ENCODE results near the gene NDN.
"Not testable (repeated sequence)": the region's sequence is repeated elsewhere in the genome, so short reads cannot be mapped to it uniquely, and the experiment has no call there.

NDN gene, protein sequence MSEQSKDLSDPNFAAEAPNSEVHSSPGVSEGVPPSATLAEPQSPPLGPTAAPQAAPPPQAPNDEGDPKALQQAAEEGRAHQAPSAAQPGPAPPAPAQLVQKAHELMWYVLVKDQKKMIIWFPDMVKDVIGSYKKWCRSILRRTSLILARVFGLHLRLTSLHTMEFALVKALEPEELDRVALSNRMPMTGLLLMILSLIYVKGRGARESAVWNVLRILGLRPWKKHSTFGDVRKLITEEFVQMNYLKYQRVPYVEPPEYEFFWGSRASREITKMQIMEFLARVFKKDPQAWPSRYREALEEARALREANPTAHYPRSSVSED

DNA sequence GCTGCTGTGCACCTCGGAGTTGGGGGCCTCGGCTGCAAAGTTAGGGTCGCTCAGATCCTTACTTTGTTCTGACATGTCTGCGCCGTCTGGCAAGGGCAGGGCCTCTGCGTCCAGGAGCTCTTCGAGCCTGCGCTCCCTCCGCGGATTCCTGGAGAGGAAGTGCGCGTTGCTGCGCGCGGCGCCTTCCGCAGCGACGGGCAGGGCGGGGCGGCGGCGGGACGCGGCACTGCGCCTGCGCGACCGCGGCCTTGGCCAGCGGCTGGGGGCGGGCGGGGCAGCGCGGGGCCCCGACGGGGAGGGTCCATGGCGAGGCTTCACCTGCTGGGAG, at the start of gene NDN:
Gene NDN, minus strand, starts transcription at position 163 of the 328 bp plus-strand sequence. Its CDS starts 88 bp downstream, at position 75.
- no peak within 1 kb of the TSS for H3K27ac ChIP-seq (ENCODE audit: poor library complexity, severe bottlenecking)
- DNase-seq (ENCODE audit: low spot score) (no peak), ATAC-seq (ENCODE audit: low read depth) (peak; percentile 73)
- H3K4me1 ChIP-seq (ENCODE audit: insufficient read depth, poor library complexity, severe bottlenecking) = no peaks in the 10 kb centered on the region
- peaks cover 4% of the 10 kb centered on the region; the same call in 1 of the 2 replicates for H3K36me3 ChIP-seq (ENCODE audit: low read depth)
- no peaks in the 10 kb centered on the region for H3K27me3 ChIP-seq (ENCODE audit: insufficient read depth, poor library complexity, severe bottlenecking)
- peak within 1 kb of the TSS; percentile 51 for H3K4me3 ChIP-seq (ENCODE audit: severe bottlenecking)
- H3K9me3 ChIP-seq (ENCODE audit: severe bottlenecking) = peaks cover 4% of the 10 kb centered on the region
- TF ChIP-seq, protein P1, sequence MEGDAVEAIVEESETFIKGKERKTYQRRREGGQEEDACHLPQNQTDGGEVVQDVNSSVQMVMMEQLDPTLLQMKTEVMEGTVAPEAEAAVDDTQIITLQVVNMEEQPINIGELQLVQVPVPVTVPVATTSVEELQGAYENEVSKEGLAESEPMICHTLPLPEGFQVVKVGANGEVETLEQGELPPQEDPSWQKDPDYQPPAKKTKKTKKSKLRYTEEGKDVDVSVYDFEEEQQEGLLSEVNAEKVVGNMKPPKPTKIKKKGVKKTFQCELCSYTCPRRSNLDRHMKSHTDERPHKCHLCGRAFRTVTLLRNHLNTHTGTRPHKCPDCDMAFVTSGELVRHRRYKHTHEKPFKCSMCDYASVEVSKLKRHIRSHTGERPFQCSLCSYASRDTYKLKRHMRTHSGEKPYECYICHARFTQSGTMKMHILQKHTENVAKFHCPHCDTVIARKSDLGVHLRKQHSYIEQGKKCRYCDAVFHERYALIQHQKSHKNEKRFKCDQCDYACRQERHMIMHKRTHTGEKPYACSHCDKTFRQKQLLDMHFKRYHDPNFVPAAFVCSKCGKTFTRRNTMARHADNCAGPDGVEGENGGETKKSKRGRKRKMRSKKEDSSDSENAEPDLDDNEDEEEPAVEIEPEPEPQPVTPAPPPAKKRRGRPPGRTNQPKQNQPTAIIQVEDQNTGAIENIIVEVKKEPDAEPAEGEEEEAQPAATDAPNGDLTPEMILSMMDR (IDR thresholded peaks at IDR 0.05; ENCODE audit: poor library complexity, severe bottlenecking) = no peak

- H3K9me3 ChIP-seq (ENCODE audit: severe bottlenecking) = no peaks in the 10 kb centered on the region
- ATAC-seq (ENCODE audit: low read depth) = no peak
- no peaks in the 10 kb centered on the region for H3K36me3 ChIP-seq (ENCODE audit: low read depth)
- H3K27ac ChIP-seq (ENCODE audit: poor library complexity, severe bottlenecking) = no peak overlapping the region
- no peaks in the 10 kb centered on the region for H3K4me1 ChIP-seq (ENCODE audit: insufficient read depth, poor library complexity, severe bottlenecking)
- TF ChIP-seq, protein P1 (IDR thresholded peaks at IDR 0.05; ENCODE audit: poor library complexity, severe bottlenecking) = no peak
- H3K27me3 ChIP-seq (ENCODE audit: insufficient read depth, poor library complexity, severe bottlenecking) = no peaks in the 10 kb centered on the region
- DNase-seq (ENCODE audit: low spot score) = no peak
- H3K4me3 ChIP-seq (ENCODE audit: severe bottlenecking) = no peak overlapping the region
These were observed 49.0 kb upstream of the NDN start for GRCh38 chr15:23736033-23736673.

DNA sequence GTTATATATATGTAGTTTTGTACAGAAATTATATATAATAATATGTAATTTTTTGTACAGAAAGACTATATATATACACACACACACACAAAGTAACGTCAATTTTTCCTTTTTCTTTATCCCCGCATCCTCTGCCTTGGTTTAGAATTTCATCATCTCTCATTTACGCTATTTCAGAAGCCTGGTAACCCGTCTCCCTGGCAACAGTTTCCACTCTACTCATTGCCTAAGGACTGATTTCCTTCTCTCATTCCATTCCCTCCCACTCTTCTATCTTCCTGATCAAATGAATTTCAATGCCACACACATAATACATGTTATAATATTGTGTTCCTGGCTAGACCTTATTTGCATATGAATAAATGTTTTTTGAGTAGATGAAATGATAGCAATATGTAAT, 47.8 kb upstream of the NDN start:
- TF ChIP-seq, protein P1 (IDR thresholded peaks at IDR 0.05; ENCODE audit: poor library complexity, severe bottlenecking) = no peak
- Histone ChIP-seq H3K36me3 (ENCODE audit: low read depth) (no peaks in the 10 kb centered on the region), H3K4me1 (ENCODE audit: insufficient read depth, poor library complexity, severe bottlenecking) (no peaks in the 10 kb centered on the region), H3K9me3 (ENCODE audit: severe bottlenecking) (no peaks in the 10 kb centered on the region), H3K27ac (ENCODE audit: poor library complexity, severe bottlenecking) (no peak overlapping the region), H3K4me3 (ENCODE audit: severe bottlenecking) (no peak overlapping the region), H3K27me3 (ENCODE audit: insufficient read depth, poor library complexity, severe bottlenecking) (no peaks in the 10 kb centered on the region)
- no peak for ATAC-seq (ENCODE audit: low read depth)
- DNase-seq (ENCODE audit: low spot score) = no peak

DNA sequence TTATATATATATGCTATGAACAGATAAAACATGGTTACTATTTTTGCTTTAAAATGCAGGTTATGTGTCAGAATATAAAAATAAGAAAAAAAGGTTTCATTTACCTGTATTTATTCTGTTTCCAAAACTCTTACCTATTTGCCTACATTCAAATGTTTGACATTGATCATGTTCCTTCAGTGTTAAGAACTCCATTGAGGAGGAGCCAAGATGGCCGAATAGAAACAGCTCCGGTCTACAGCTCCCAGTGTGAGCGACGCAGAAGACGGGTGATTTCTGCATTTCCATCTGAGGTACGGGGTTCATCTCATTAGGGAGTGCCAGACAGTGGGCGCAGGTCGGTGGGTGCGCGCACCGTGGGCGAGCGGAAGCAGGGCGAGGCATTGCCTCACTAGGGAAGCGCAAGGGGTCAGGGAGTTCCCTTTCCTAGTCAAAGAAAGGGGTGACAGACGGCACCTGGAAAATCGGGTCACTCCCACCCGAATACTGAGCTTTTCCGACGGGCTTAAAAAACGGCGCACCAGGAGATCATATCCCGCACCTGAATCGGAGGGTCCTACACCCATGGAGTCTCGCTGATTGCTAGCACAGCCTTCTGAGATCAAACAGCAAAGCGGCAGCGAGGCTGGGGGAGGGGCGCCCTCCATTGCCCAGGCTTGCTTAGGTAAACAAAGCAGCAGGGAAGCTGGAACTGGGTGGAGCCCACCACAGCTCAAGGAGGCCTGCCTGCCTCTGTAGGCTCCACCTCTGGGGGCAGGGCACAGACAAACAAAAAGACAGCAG, 27.0 kb upstream of the NDN start:
- not testable (repeated sequence) for H3K9me3 ChIP-seq (ENCODE audit: severe bottlenecking); H3K4me3 ChIP-seq (ENCODE audit: severe bottlenecking); ATAC-seq (ENCODE audit: low read depth)

DNA sequence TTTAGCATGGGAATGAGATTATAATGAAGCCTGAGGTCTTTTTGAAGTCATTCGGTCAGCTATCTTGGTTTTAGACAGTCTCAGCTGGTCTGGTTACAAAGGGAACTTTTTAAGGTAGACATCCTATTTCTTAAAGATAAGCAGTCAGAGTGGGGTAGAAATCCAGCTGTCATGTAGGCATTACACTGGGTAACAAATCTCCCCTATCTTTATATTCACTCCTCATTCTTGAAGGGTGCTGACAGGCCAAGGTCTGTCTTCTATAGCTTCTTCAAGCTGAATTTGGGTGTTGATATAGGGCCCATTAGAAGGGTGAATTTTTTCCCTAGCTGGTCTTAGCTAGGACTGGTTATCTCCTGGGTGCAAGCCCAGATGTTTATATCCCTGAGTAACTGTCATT, 21.2 kb upstream of the NDN start:
- TF ChIP-seq, protein P1 (IDR thresholded peaks at IDR 0.05; ENCODE audit: poor library complexity, severe bottlenecking) = no peak
- H3K27me3 ChIP-seq (ENCODE audit: insufficient read depth, poor library complexity, severe bottlenecking) = peaks cover 12% of the 10 kb centered on the region
- H3K4me3 ChIP-seq (ENCODE audit: severe bottlenecking) = no peak overlapping the region
- no peaks in the 10 kb centered on the region for H3K36me3 ChIP-seq (ENCODE audit: low read depth)
- DNase-seq (ENCODE audit: low spot score) = no peak
- no peak for ATAC-seq (ENCODE audit: low read depth)
- H3K27ac ChIP-seq (ENCODE audit: poor library complexity, severe bottlenecking) = no peak overlapping the region
- peaks cover 4% of the 10 kb centered on the region for H3K9me3 ChIP-seq (ENCODE audit: severe bottlenecking)
- H3K4me1 ChIP-seq (ENCODE audit: insufficient read depth, poor library complexity, severe bottlenecking) = no peaks in the 10 kb centered on the region

More for the DNA sequence above, 27.0 kb upstream of the NDN start:
- DNase-seq (ENCODE audit: low spot score); H3K36me3 ChIP-seq (ENCODE audit: low read depth); H3K27ac ChIP-seq (ENCODE audit: poor library complexity, severe bottlenecking); H3K4me1 ChIP-seq (ENCODE audit: insufficient read depth, poor library complexity, severe bottlenecking); H3K27me3 ChIP-seq (ENCODE audit: insufficient read depth, poor library complexity, severe bottlenecking): not testable (repeated sequence)
